Gastrocnemius medialis (tissue), 4 donors: ENCODE measurements around the gene TEX38.

Experiments
- POLR2A ChIP-seq, 2 donors: fragments of 450-650 bp; IDR thresholded peaks; one replicate each; pipeline ENCODE4 v1.6.1; 2017; ENCODE audit warnings: antibody characterized with exemption in 2 of 2, mild to moderate bottlenecking in 2 of 2, moderate library complexity in 2 of 2
- TF ChIP-seq, protein P1 (sequence below), 5 experiments: fragments of 450-650 bp in 3 of 5; fragments of 200-600 bp in 2 of 5; sonication (generic) in 2 of 5; IDR thresholded peaks in 4 of 5; conservative IDR thresholded peaks in 1 of 5; 1 replicate in 4 of 5; 2 replicates in 1 of 5; pipeline ENCODE4 v1.5.1; 2016 to 2019; ENCODE audit warnings: antibody characterized with exemption in 5 of 5, mild to moderate bottlenecking in 3 of 5, moderate library complexity in 3 of 5

DNA sequence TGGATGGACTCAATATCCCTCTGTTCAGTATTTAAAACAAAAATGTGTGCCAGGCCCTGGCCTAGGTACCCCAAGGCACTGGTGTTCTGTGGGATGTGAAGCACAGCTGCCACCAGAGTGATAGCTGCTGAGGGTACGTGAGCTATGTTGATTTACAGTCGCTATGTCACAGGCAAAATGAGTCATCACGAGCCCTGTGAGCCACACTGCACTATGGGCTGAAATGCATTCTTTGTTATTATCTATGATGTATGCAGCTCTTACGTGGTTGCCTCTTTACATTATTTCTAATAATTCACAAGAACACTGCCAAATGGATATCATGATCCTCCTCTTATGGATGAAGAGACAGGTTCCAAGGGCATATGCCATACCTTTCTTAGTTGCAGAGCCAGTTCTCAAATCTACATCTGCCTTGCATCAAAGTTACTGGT lies 2.1 kb downstream of the TEX38 start:
- TF ChIP-seq, protein P1, sequence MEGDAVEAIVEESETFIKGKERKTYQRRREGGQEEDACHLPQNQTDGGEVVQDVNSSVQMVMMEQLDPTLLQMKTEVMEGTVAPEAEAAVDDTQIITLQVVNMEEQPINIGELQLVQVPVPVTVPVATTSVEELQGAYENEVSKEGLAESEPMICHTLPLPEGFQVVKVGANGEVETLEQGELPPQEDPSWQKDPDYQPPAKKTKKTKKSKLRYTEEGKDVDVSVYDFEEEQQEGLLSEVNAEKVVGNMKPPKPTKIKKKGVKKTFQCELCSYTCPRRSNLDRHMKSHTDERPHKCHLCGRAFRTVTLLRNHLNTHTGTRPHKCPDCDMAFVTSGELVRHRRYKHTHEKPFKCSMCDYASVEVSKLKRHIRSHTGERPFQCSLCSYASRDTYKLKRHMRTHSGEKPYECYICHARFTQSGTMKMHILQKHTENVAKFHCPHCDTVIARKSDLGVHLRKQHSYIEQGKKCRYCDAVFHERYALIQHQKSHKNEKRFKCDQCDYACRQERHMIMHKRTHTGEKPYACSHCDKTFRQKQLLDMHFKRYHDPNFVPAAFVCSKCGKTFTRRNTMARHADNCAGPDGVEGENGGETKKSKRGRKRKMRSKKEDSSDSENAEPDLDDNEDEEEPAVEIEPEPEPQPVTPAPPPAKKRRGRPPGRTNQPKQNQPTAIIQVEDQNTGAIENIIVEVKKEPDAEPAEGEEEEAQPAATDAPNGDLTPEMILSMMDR (IDR thresholded peaks at IDR 0.05 in 4 of 5, conservative IDR thresholded peaks at IDR 0.05 in 1 of 5), result no peak
- no peak for TF ChIP-seq POLR2A (IDR thresholded peaks at IDR 0.05)
